Coronary artery (tissue), 2 donors: ENCODE measurements around the gene RRAS2.

Experiments
- DNase-seq: peaks from one replicate; pipeline ENCODE4 v3.0.0-alpha.2; 2017; ENCODE audit warnings: low spot score
- H3K27ac ChIP-seq, 2 donors: fragments of 200-600 bp; sonication (generic); one replicate each; pipeline ENCODE4 v1.5.1; 2016 to 2019
- H3K4me3 ChIP-seq: fragments of 200-600 bp; sonication (generic); 2 replicates; pipeline ENCODE4 v1.5.1; 2016; ENCODE audit warnings: mild to moderate bottlenecking, moderate library complexity
- CTCF ChIP-seq: fragments of 200-600 bp; sonication (generic); IDR thresholded peaks from one replicate; pipeline ENCODE4 v1.5.1; 2019; ENCODE audit warnings: antibody characterized with exemption

The RRAS2 gene

GRCh38 chr11:14339356-14339755 lies 19.6 kb downstream of the RRAS2 start:
- TF ChIP-seq CTCF, result no peak
- no peak overlapping the region for H3K27ac ChIP-seq
- H3K4me3 ChIP-seq, result no peak overlapping the region
- DNase-seq, result no peak

GRCh38 chr11:14336507-14337503 lies 22.2 kb downstream of the RRAS2 start:
- no peak for DNase-seq
- no peak overlapping the region for H3K27ac ChIP-seq
- no peak overlapping the region for H3K4me3 ChIP-seq
- no peak for TF ChIP-seq CTCF

GRCh38 chr11:14335712-14336111 lies 23.3 kb downstream of the RRAS2 start:
- TF ChIP-seq CTCF, result no peak

GRCh38 chr11:14334893-14335292 lies 24.1 kb downstream of the RRAS2 start:
- TF ChIP-seq CTCF, result no peak
- no peak for DNase-seq
- no peak overlapping the region for H3K27ac ChIP-seq

More at GRCh38 chr11:14335712-14336111, 23.3 kb downstream of the RRAS2 start:
- DNase-seq, result no peak
- Histone ChIP-seq H3K4me3 (no peak overlapping the region), H3K27ac (peak overlapping the region in 1 of 2 donors; percentile 4)

GRCh38 chr11:14334192-14334591 lies 24.8 kb downstream of the RRAS2 start:
- no peak overlapping the region for H3K27ac ChIP-seq
- H3K4me3 ChIP-seq, result no peak overlapping the region
- no peak for DNase-seq
- TF ChIP-seq CTCF, result no peak

More at GRCh38 chr11:14334893-14335292, 24.1 kb downstream of the RRAS2 start:
- H3K4me3 ChIP-seq, result no peak overlapping the region

GRCh38 chr11:14331476-14332136 lies 27.4 kb downstream of the RRAS2 start:
- no peak for DNase-seq
- H3K4me3 ChIP-seq, result no peak overlapping the region
- no peak overlapping the region for H3K27ac ChIP-seq
- no peak for TF ChIP-seq CTCF
